Measurements from ENCODE around the gene GID4. TPM values are rescaled to one million over a fixed set of nuclear protein-coding genes. Genes with fewer than 3 reads are reported as not detected.

GID4 gene
- total and polyA plus RNA-seq, 2 of the 13 experiments (the other 11 are each of a cell fraction or from before 2014, with no cell fraction given): 4.3 to 6.1 TPM

DNA sequence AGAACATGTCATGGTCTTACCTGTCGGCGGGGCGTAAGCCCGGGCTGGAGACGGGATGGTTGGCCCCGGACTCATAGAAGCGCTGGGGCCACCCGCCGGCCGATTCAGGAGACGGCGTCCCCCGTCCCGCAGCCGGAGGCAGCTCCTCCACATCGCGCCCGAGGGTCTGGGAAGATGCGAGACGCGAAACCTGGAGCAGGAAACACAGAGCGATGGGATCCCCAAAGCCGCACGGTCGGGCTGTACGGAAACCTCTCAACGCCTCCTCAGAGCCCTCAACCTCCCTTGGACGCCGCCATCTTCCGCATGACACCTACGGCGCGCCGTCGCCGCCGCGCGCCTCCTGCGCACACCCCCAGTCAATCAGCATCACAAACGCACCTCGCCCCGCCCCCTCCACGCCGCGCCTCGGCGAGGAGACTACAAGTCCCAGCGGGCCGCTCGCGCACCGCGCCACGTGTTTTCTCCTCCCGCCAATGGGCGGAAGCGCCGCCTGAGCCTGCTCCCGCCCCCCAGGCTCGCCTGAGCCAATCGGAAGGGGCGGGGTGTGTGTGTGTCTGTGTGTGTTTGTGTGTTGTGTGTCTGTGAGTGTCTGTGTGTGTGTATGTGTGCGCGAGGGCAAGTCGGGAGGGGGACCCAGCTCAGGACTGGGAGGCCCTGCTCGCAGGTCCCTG, at the start of gene GID4, which contains the start of gene ATPAF2 (continued):
- TF ChIP-seq ZNF616 (CRISPR knock-in tag; IDR thresholded peaks at IDR 0.05; ENCODE audit: low read depth) (peak; percentile 16; the same call in 1 of the 2 replicates), MAF1 (CRISPR knock-in tag; IDR thresholded peaks at IDR 0.05; ENCODE audit: borderline replicate concordance) (peak; percentile 63; the same call in 1 of the 2 replicates), ARNTL (CRISPR knock-in tag; IDR thresholded peaks at IDR 0.05) (peak; percentile 70; the same call in 1 of the 2 replicates), SOX5 (CRISPR knock-in tag; IDR thresholded peaks at IDR 0.05; ENCODE audit: borderline replicate concordance) (no peak; the same call in 1 of the 2 replicates), NFYC (CRISPR knock-in tag; IDR thresholded peaks at IDR 0.05) (peak; percentile 100), PHF8 (CRISPR knock-in tag; IDR thresholded peaks at IDR 0.05) (peak; percentile 70), ZNF670 (CRISPR knock-in tag; IDR thresholded peaks at IDR 0.05; ENCODE audit: borderline replicate concordance) (0 out of 2 replicates have a peak, but pooled peaks have one; percentile 51), DNMT3B (CRISPR knock-in tag; conservative IDR thresholded peaks at IDR 0.05) (no peak), LCORL (IDR thresholded peaks at IDR 0.05) (no peak), LCORL (CRISPR knock-in tag; IDR thresholded peaks at IDR 0.05) (0 out of 2 replicates have a peak, but pooled peaks have one; percentile 67), SMAD3 (CRISPR knock-in tag; IDR thresholded peaks at IDR 0.05) (0 out of 2 replicates have a peak, but pooled peaks have one; percentile 36), PHF21A (CRISPR knock-in tag; IDR thresholded peaks at IDR 0.05) (no peak), ZNF34 (CRISPR knock-in tag; IDR thresholded peaks at IDR 0.05; ENCODE audit: borderline replicate concordance) (no peak; the same call in 1 of the 2 replicates), SNAPC2 (CRISPR knock-in tag; IDR thresholded peaks at IDR 0.05) (peak; percentile 43; the same call in 1 of the 2 replicates), ZNF547 (CRISPR knock-in tag; IDR thresholded peaks at IDR 0.05) (no peak; the same call in none of the 2 replicates), ZNF766 (CRISPR knock-in tag; IDR thresholded peaks at IDR 0.05; ENCODE audit: borderline replicate concordance) (peak; percentile 66; the same call in 1 of the 2 replicates), STAG1 (CRISPR knock-in tag; IDR thresholded peaks at IDR 0.05) (peak; percentile 4; the same call in 1 of the 2 replicates), NCOA2 (CRISPR knock-in tag; IDR thresholded peaks at IDR 0.05) (no peak)
- TF ChIP-seq, protein P1, sequence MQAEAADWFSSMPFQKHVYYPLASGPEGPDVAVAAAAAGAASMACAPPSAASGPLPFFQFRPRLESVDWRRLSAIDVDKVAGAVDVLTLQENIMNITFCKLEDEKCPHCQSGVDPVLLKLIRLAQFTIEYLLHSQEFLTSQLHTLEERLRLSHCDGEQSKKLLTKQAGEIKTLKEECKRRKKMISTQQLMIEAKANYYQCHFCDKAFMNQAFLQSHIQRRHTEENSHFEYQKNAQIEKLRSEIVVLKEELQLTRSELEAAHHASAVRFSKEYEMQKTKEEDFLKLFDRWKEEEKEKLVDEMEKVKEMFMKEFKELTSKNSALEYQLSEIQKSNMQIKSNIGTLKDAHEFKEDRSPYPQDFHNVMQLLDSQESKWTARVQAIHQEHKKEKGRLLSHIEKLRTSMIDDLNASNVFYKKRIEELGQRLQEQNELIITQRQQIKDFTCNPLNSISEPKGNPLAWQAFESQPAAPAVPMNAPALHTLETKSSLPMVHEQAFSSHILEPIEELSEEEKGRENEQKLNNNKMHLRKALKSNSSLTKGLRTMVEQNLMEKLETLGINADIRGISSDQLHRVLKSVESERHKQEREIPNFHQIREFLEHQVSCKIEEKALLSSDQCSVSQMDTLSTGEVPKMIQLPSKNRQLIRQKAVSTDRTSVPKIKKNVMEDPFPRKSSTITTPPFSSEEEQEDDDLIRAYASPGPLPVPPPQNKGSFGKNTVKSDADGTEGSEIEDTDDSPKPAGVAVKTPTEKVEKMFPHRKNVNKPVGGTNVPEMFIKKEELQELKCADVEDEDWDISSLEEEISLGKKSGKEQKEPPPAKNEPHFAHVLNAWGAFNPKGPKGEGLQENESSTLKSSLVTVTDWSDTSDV (CRISPR knock-in tag; IDR thresholded peaks at IDR 0.05): no peak; the same call in 1 of the 2 replicates
- TF ChIP-seq, protein P2, sequence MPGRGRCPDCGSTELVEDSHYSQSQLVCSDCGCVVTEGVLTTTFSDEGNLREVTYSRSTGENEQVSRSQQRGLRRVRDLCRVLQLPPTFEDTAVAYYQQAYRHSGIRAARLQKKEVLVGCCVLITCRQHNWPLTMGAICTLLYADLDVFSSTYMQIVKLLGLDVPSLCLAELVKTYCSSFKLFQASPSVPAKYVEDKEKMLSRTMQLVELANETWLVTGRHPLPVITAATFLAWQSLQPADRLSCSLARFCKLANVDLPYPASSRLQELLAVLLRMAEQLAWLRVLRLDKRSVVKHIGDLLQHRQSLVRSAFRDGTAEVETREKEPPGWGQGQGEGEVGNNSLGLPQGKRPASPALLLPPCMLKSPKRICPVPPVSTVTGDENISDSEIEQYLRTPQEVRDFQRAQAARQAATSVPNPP (CRISPR knock-in tag; IDR thresholded peaks at IDR 0.05): no peak
- TF ChIP-seq, protein P3, sequence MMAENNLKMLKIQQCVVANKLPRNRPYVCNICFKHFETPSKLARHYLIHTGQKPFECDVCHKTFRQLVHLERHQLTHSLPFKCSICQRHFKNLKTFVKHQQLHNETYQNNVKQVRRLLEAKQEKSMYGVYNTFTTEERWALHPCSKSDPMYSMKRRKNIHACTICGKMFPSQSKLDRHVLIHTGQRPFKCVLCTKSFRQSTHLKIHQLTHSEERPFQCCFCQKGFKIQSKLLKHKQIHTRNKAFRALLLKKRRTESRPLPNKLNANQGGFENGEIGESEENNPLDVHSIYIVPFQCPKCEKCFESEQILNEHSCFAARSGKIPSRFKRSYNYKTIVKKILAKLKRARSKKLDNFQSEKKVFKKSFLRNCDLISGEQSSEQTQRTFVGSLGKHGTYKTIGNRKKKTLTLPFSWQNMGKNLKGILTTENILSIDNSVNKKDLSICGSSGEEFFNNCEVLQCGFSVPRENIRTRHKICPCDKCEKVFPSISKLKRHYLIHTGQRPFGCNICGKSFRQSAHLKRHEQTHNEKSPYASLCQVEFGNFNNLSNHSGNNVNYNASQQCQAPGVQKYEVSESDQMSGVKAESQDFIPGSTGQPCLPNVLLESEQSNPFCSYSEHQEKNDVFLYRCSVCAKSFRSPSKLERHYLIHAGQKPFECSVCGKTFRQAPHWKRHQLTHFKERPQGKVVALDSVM (CRISPR knock-in tag; IDR thresholded peaks at IDR 0.05): 0 out of 2 replicates have a peak, but pooled peaks have one; percentile 16
- TF ChIP-seq, protein P4, sequence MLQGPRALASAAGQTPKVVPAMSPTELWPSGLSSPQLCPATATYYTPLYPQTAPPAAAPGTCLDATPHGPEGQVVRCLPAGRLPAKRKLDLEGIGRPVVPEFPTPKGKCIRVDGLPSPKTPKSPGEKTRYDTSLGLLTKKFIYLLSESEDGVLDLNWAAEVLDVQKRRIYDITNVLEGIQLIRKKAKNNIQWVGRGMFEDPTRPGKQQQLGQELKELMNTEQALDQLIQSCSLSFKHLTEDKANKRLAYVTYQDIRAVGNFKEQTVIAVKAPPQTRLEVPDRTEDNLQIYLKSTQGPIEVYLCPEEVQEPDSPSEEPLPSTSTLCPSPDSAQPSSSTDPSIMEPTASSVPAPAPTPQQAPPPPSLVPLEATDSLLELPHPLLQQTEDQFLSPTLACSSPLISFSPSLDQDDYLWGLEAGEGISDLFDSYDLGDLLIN (CRISPR knock-in tag; IDR thresholded peaks at IDR 0.05; ENCODE audit: borderline replicate concordance): no peak
- TF ChIP-seq, protein P5, sequence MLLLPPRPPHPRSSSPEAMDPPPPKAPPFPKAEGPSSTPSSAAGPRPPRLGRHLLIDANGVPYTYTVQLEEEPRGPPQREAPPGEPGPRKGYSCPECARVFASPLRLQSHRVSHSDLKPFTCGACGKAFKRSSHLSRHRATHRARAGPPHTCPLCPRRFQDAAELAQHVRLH (CRISPR knock-in tag; IDR thresholded peaks at IDR 0.05; ENCODE audit: borderline replicate concordance, low read depth): peak; percentile 46; the same call in 1 of the 2 replicates

All from HepG2 (cell line).